Measurements from ENCODE around the gene TTLL6. TPM values are rescaled to one million over a fixed set of nuclear protein-coding genes. Genes with fewer than 3 reads are reported as not detected.

The TTLL6 gene
- total RNA-seq, 1 experiment from 2014 or later, result 2.4 TPM

GRCh38 chr17:48733632-48734328, 83.2 kb downstream of the TTLL6 start:
- Mint-ChIP-seq H3K9me3 (peaks cover 0 to 14% of the 10 kb centered on the region in 2 experiments; a peak in 2 of 5 replicates), H3K27ac (no peak overlapping the region), H3K4me3 (peak overlapping the region in 1 of 2 experiments; percentile 5; a peak in 2 of 5 replicates), H3K36me3 (ENCODE audit: insufficient read depth in 1 of 3, low read depth in 3 of 3) (no peaks in the 10 kb centered on the region), H3K4me1 (peaks cover 12 to 16% of the 10 kb centered on the region in 2 experiments), H3K27me3 (ENCODE audit: low read depth) (peaks cover 100% of the 10 kb centered on the region)
- no peak overlapping the region for H3K14ac ChIP-seq (ENCODE audit: insufficient read depth, low read length)
- no peak overlapping the region for H2BK12ac ChIP-seq (ENCODE audit: insufficient read length, low read depth, low read length)
- peaks cover 2% of the 10 kb centered on the region for H4K20me1 ChIP-seq (ENCODE audit: control insufficient read depth, insufficient read depth, insufficient read length)
- no peak overlapping the region for H3K4ac ChIP-seq (ENCODE audit: low read depth, low read length)
- TF ChIP-seq CTCF (conservative IDR thresholded peaks at IDR 0.05), result no peak
- peaks cover 2% of the 10 kb centered on the region for H3K23me2 ChIP-seq (ENCODE audit: insufficient read length, low read depth, low read length, poor library complexity, severe bottlenecking)
- H3T11ph ChIP-seq (ENCODE audit: low read length), result no peak overlapping the region
- H4K91ac ChIP-seq (ENCODE audit: insufficient read length, low read depth, low read length), result no peak overlapping the region
- H3K23ac ChIP-seq (ENCODE audit: insufficient read length, low read depth, low read length), result no peak overlapping the region
- H3K9ac ChIP-seq (ENCODE audit: extremely low read depth, insufficient read length, low read length), result no peak overlapping the region
- no peak overlapping the region for H2BK5ac ChIP-seq (ENCODE audit: insufficient read length, low read length)
- H2BK120ac ChIP-seq (ENCODE audit: low read depth, low read length, poor library complexity, severe bottlenecking), result no peak overlapping the region
- H2AK5ac ChIP-seq (ENCODE audit: insufficient read length, low read length), result no peak overlapping the region
- H4K8ac ChIP-seq (replicated peaks; ENCODE audit: insufficient read length, low read depth, low read length), result no peak overlapping the region
- H2BK20ac ChIP-seq (ENCODE audit: low read depth, low read length, poor library complexity, severe bottlenecking), result no peak overlapping the region
- H2AFZ ChIP-seq (ENCODE audit: low read length), result no peak overlapping the region
- DNase-seq, result no peak
- H3K56ac ChIP-seq (ENCODE audit: insufficient read length, low read depth, low read length), result no peak overlapping the region
- no peak overlapping the region for H4K5ac ChIP-seq (ENCODE audit: insufficient read length, low read depth, low read length)
- H3K4me2 ChIP-seq (ENCODE audit: insufficient read depth, insufficient read length, low read length), result no peak overlapping the region
- no peak overlapping the region for H3K18ac ChIP-seq (ENCODE audit: insufficient read length, low read depth, low read length)
- peaks cover 99% of the 10 kb centered on the region for H3K27me3 ChIP-seq (ENCODE audit: insufficient read depth, low read length)
- H2BK15ac ChIP-seq (ENCODE audit: low read depth, low read length), result no peak overlapping the region
- no peak overlapping the region for H3K27ac ChIP-seq (ENCODE audit: insufficient read length, low read depth, low read length)
- H3K79me2 ChIP-seq (ENCODE audit: insufficient read depth, low read length), result no peaks in the 10 kb centered on the region
- no peaks in the 10 kb centered on the region for H3K9me3 ChIP-seq (ENCODE audit: control insufficient read depth, low read depth, low read length)
- H3K79me1 ChIP-seq (ENCODE audit: insufficient read depth, low read depth, low read length, poor library complexity, severe bottlenecking), result no peaks in the 10 kb centered on the region
- H3K4me1 ChIP-seq (ENCODE audit: insufficient read depth, low read length), result no peaks in the 10 kb centered on the region
- no CpG with 5 or more reads among the region's 22 CpGs for WGBS (ENCODE audit: extremely low coverage, insufficient read length, low lambda C conversion rate)

All from H9 (cell line).